Common myeloid progenitor, CD34-positive (primary cell): ENCODE results near the gene SLAMF7.

Experiments
- CTCF ChIA-PET: fragments of 350-600 bp; sonication (Branson Sonifier 250); formaldehyde crosslinking; loops from one replicate; lab custom pipeline; 2021; ENCODE audit warnings: antibody characterized with exemption; lab: Charles Lee
- POLR2A ChIA-PET: fragments of 350-600 bp; sonication (Branson Sonifier 250); formaldehyde crosslinking; loops from one replicate; lab custom pipeline; 2021; ENCODE audit warnings: antibody characterized with exemption; lab: Charles Lee
- DNase-seq, 3 donors: peaks; one replicate each; pipeline versions ENCODE4 v3.0.0 to v3.0.0-alpha.2; 2013
- H3K27ac ChIP-seq, 2 experiments: 1 replicate in 1 of 2; 2 replicates in 1 of 2; pipeline ENCODE4 v1.7.0; 2013; ENCODE audit warnings: inconsistent platforms in 2 of 2, low read length in 2 of 2, mild to moderate bottlenecking in 2 of 2, low read depth in 1 of 2, moderate library complexity in 1 of 2; ENCODE audit not compliant: severe bottlenecking in 2 of 2, insufficient read depth in 1 of 2, poor library complexity in 1 of 2
- H3K27me3 ChIP-seq, 5 experiments: replicated peaks in 2 of 5; 1 replicate in 3 of 5; 2 replicates in 2 of 5; pipeline versions ENCODE4 v1.6.1 to v1.7.0; 2013; ENCODE audit warnings: low read length in 4 of 5, mild to moderate bottlenecking in 2 of 5, moderate library complexity in 2 of 5, inconsistent platforms in 1 of 5; ENCODE audit not compliant: insufficient read depth in 5 of 5, control insufficient read depth in 4 of 5
- H3K36me3 ChIP-seq, 4 experiments: 1 replicate in 2 of 4; 2 replicates in 2 of 4; pipeline versions ENCODE4 v1.6.1 to v1.7.0; 2013; ENCODE audit warnings: low read length in 3 of 4, control low read depth in 1 of 4, mild to moderate bottlenecking in 1 of 4; ENCODE audit not compliant: control insufficient read depth in 4 of 4, insufficient read depth in 4 of 4
- H3K4me1 ChIP-seq, 4 experiments: 1 replicate in 3 of 4; 2 replicates in 1 of 4; pipeline versions ENCODE4 v1.6.1 to v1.7.1; 2013; ENCODE audit warnings: low read length in 3 of 4, mild to moderate bottlenecking in 3 of 4, control low read depth in 1 of 4, inconsistent platforms in 1 of 4, moderate library complexity in 1 of 4; ENCODE audit not compliant: control insufficient read depth in 4 of 4, insufficient read depth in 4 of 4; ENCODE audit errors: control extremely low read depth in 1 of 4
- H3K4me3 ChIP-seq, 7 experiments: 1 replicate in 4 of 7; 2 replicates in 3 of 7; pipeline versions ENCODE4 v1.5.1 to v1.7.0; 2013; ENCODE audit warnings: mild to moderate bottlenecking in 7 of 7, low read length in 6 of 7, moderate library complexity in 6 of 7, inconsistent platforms in 2 of 7, low read depth in 2 of 7, control low read depth in 1 of 7; ENCODE audit not compliant: insufficient read depth in 4 of 7, control insufficient read depth in 1 of 7; ENCODE audit errors: extremely low read depth in 1 of 7
- H3K9me3 ChIP-seq, 5 experiments: 1 replicate in 4 of 5; 2 replicates in 1 of 5; pipeline versions ENCODE4 v1.6.1 to v1.7.1; 2013; ENCODE audit warnings: low read length in 4 of 5, mild to moderate bottlenecking in 2 of 5, inconsistent platforms in 1 of 5, low read depth in 1 of 5, moderate library complexity in 1 of 5; ENCODE audit not compliant: control insufficient read depth in 4 of 5, insufficient read depth in 2 of 5; ENCODE audit errors: control extremely low read depth in 1 of 5
- WGBS: methylation state at CpG from one replicate; pipeline ENCODE4 v1.1.5; 2013; ENCODE audit not compliant: insufficient coverage; 5-methylcytosine and 5-hydroxymethylcytosine counted together

The SLAMF7 gene

GRCh38 chr1:160717306-160717705 is 21.7 kb upstream of the SLAMF7 start:
- Histone ChIP-seq H3K27ac (no peak overlapping the region), H3K36me3 (no peaks in the 10 kb centered on the region), H3K4me3 (no peak overlapping the region), H3K9me3 (no peaks in the 10 kb centered on the region), H3K4me1 (peaks cover 11 to 52% (median 16%) of the 10 kb centered on the region in 4 experiments), H3K27me3 (no peaks in the 10 kb centered on the region)
- POLR2A ChIA-PET: no interaction called here
- DNase-seq: no peak
- WGBS: 88% methylated on average over 5 of the region's 5 CpGs
- CTCF ChIA-PET: interaction anchor here (1.1 kb wide), 1 partner anchor 8 kb away, joined by 3 read pairs; no protein-coding TSS in a partner anchor

GRCh38 chr1:160718210-160718609 is 20.8 kb upstream of the SLAMF7 start:
- H3K27me3 ChIP-seq: no peaks in the 10 kb centered on the region
- no peaks in the 10 kb centered on the region for H3K9me3 ChIP-seq
- H3K4me3 ChIP-seq: no peak overlapping the region
- POLR2A ChIA-PET: no interaction called here
- WGBS: 100% methylated on average over 3 of the region's 4 CpGs
- H3K27ac ChIP-seq: no peak overlapping the region
- CTCF ChIA-PET: interaction anchor here (0.8 kb wide), 1 partner anchor 124 kb away, joined by 3 read pairs; no protein-coding TSS in a partner anchor
- H3K4me1 ChIP-seq: peaks cover 8 to 52% (median 14%) of the 10 kb centered on the region in 4 experiments
- DNase-seq: no peak
- H3K36me3 ChIP-seq: no peaks in the 10 kb centered on the region

DNA sequence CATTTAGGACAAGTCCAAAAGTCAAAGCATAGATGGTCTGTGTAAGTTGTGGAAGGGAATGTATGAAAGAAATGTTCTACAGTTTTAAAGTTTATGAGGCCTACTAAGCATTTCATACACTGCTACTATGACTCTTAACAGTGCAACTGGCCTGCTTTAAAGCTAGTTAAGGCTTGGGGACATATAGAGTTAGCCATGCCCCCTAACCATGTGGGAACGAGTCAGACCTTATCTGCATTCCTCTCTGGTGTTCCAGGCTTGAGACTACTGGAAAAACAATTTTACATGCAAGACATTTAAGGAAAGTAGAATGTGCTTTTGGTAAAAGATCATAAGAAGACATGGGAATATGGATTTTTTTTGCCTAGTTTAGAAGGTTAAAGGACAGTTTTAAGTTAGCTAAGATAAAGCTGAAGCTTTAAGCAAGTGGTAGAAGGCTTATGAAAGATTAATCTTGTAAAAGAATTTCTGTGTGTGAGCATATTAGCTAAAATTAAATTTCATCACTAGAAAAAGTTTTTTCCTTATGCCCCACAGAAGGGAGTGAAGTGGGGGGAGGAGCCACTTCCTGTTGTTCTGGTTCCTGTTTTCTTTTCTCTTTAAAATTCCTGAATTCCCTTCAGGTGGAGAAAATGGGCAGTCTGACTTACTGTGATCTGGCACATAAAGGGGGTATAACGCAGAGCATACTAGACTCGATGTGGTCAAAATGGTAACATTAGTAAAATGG is 18.5 kb upstream of the SLAMF7 start:
- ChIA-PET CTCF (interaction anchor here (0.9 to 1.9 kb wide), 6 partner anchors 10 to 231 kb away, joined by 3 to 7 read pairs (median 4); no protein-coding TSS in a partner anchor), POLR2A (no interaction called here)
- Histone ChIP-seq H3K4me1 (peaks cover 6 to 45% (median 15%) of the 10 kb centered on the region in 4 experiments), H3K36me3 (no peaks in the 10 kb centered on the region), H3K9me3 (no peaks in the 10 kb centered on the region), H3K4me3 (no peak overlapping the region), H3K27me3 (no peaks in the 10 kb centered on the region), H3K27ac (no peak overlapping the region)
- DNase-seq: no peak
- 96% methylated on average over 3 of the region's 3 CpGs for WGBS

DNA sequence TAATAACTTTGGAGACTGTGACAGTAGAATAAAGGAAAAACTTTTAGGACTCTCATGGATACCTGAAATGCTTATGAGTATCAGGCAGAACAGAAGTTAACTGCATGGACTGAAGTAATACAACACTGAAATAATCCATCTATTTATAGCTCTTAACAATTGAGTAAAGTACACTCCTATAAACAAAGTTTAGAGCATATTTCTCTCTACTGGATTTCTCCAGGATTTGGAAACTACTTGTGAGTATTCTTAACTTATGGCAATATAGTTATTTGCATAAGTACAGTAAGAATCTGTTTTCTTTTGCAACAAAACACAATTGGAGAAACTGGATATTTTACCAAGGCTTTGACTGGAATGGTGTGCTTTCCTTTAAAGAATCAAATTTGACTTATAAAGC is 17.6 kb upstream of the SLAMF7 start:
- Histone ChIP-seq H3K36me3 (no peaks in the 10 kb centered on the region), H3K4me1 (peaks cover 7 to 54% (median 17%) of the 10 kb centered on the region in 4 experiments), H3K4me3 (no peak overlapping the region), H3K27ac (no peak overlapping the region), H3K27me3 (no peaks in the 10 kb centered on the region), H3K9me3 (no peaks in the 10 kb centered on the region)
- DNase-seq: no peak
- ChIA-PET POLR2A (no interaction called here), CTCF (interaction anchor here (0.7 to 4.9 kb wide), 5 partner anchors 12 to 231 kb away, joined by 3 to 50 read pairs (median 4); partner anchors contain the start of gene ITLN2)

GRCh38 chr1:160722726-160723125 is 16.3 kb upstream of the SLAMF7 start:
- no peak overlapping the region for H3K4me3 ChIP-seq
- H3K27ac ChIP-seq: no peak overlapping the region
- peaks cover 8 to 55% (median 20%) of the 10 kb centered on the region in 4 experiments for H3K4me1 ChIP-seq
- CTCF ChIA-PET: interaction anchor here (0.7 to 4.9 kb wide), 15 partner anchors 8 to 268 kb away, joined by 3 to 50 read pairs (median 4); partner anchors contain the start of genes CD48 and ITLN2
- DNase-seq: peak in 2 of 3 donors; percentile 65 to 75
- WGBS: 48% methylated on average over 9 of the region's 10 CpGs
- no peaks in the 10 kb centered on the region for H3K27me3 ChIP-seq
- no peaks in the 10 kb centered on the region for H3K9me3 ChIP-seq
- no peaks in the 10 kb centered on the region for H3K36me3 ChIP-seq
- POLR2A ChIA-PET: no interaction called here

DNA sequence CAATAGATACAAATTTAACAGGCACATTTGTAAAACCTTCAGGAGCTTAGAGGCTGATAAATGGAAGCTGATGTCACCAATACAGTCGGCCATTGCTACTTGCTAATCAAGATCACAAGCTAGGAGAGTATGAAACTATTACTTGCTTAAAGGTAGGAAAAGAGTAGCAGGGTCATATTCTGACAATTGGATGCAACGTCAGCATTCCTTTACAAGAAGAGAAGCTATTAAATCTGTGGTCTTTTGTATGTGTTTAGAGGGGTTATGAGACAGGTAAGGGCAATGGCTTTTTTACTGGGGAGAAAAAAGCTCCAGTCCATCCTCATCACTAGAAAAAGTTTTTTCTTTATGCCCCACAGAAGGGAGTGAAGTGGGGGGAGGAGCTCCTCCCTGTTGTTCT is 15.7 kb upstream of the SLAMF7 start:
- Histone ChIP-seq H3K36me3 (no peaks in the 10 kb centered on the region), H3K27me3 (no peaks in the 10 kb centered on the region), H3K9me3 (no peaks in the 10 kb centered on the region), H3K4me3 (no peak overlapping the region), H3K27ac (no peak overlapping the region), H3K4me1 (peaks cover 8 to 51% (median 20%) of the 10 kb centered on the region in 4 experiments)
- WGBS: 100% methylated on average over 1 of the region's 2 CpGs
- ChIA-PET POLR2A (no interaction called here), CTCF (interaction anchor here (0.7 to 4.9 kb wide), 17 partner anchors 9 to 267 kb away, joined by 3 to 50 read pairs (median 4); partner anchors contain the start of genes CD48 and ITLN2)
- DNase-seq: no peak
